PC-3 (cell line): Measurements from ENCODE around the gene TBXA2R. TPM values are rescaled to one million over a fixed set of nuclear protein-coding genes. Genes with fewer than 3 reads are reported as not detected.
A peak's percentile ranks its signal among the peaks of the same experiment; 100 is the strongest.

ENCODE experiments used
- ATAC-seq: fragments of 200-7000 bp; cut with Tn5 transposase; 2 replicates; pipeline ENCODE4 v1.9.1; 2020; ENCODE audit warnings: mild to moderate bottlenecking, moderate library complexity
- BruUV-seq: library from RNA; stranded (reverse); fragments of 400-500 nt; replicated peaks from 2 replicates; lab custom pipeline; 2021; lab: Mats Ljungman, UMichigan
- CTCF ChIA-PET: fragments of 300-600 bp; sonication (Branson Sonifier 250); formaldehyde crosslinking; loops from one replicate; lab custom pipeline; 2022; ENCODE audit warnings: antibody characterized with exemption; lab: Charles Lee
- POLR2A ChIA-PET: fragments of 300-600 bp; sonication (Branson Sonifier 250); formaldehyde crosslinking; loops from one replicate; lab custom pipeline; 2022; ENCODE audit warnings: antibody characterized with exemption; ENCODE audit not compliant: unreplicated experiment; lab: Charles Lee
- DNase-seq: peaks from one replicate; pipeline ENCODE4 v3.0.0-alpha.2; 2015
- H2AFZ ChIP-seq: fragments of 300-600 bp; sonication (generic); 2 replicates; pipeline ENCODE4 v1.6.0; 2016; ENCODE audit warnings: antibody characterized with exemption, low read length
- H3F3A ChIP-seq: fragments of 300-600 bp; sonication (generic); one replicate; pipeline ENCODE4 v1.6.0; 2017; ENCODE audit warnings: antibody characterized with exemption, low read length, control low read depth, mild to moderate bottlenecking; ENCODE audit not compliant: unreplicated experiment
- H3K27ac ChIP-seq: fragments of 300-600 bp; sonication (generic); 2 replicates; pipeline ENCODE4 v1.5.1; 2016; ENCODE audit warnings: mild to moderate bottlenecking, low read length
- H3K27me3 ChIP-seq: fragments of 300-600 bp; sonication (generic); 2 replicates; pipeline ENCODE4 v1.6.1; 2016; ENCODE audit warnings: low read length, mixed read lengths
- H3K36me3 ChIP-seq: fragments of 300-600 bp; sonication (generic); 2 replicates; pipeline ENCODE4 v1.6.1; 2016; ENCODE audit warnings: low read depth, mixed run types, low read length, mixed read lengths
- H3K4me1 ChIP-seq: fragments of 300-600 bp; sonication (generic); 2 replicates; pipeline ENCODE4 v1.5.1; 2016; ENCODE audit warnings: low read length; ENCODE audit not compliant: insufficient read depth
- H3K4me2 ChIP-seq: fragments of 300-600 bp; sonication (generic); 2 replicates; pipeline ENCODE4 v1.6.0; 2016; ENCODE audit warnings: low read length
- H3K4me3 ChIP-seq: fragments of 300-600 bp; sonication (generic); 2 replicates; pipeline ENCODE4 v1.5.1; 2016; ENCODE audit warnings: mild to moderate bottlenecking, low read length, mixed read lengths
- H3K79me2 ChIP-seq: fragments of 300-600 bp; sonication (generic); 2 replicates; pipeline ENCODE4 v1.6.1; 2017; ENCODE audit warnings: low read length, mixed read lengths
- H3K9ac ChIP-seq: fragments of 300-600 bp; sonication (generic); 2 replicates; pipeline ENCODE4 v1.6.0; 2016; ENCODE audit warnings: mild to moderate bottlenecking, low read length
- H3K9me2 ChIP-seq: fragments of 300-600 bp; sonication (generic); replicated peaks from 2 replicates; pipeline ENCODE4 v1.6.1; 2016; ENCODE audit warnings: mixed run types, low read length, mixed read lengths
- H3K9me3 ChIP-seq: fragments of 300-600 bp; sonication (generic); 2 replicates; pipeline ENCODE4 v1.6.1; 2016; ENCODE audit warnings: low read length, mixed read lengths
- H4K20me1 ChIP-seq: fragments of 300-600 bp; sonication (generic); 2 replicates; pipeline ENCODE4 v1.6.1; 2016; ENCODE audit warnings: low read length, mixed read lengths
- CTCF ChIP-seq: fragments of 300-600 bp; sonication (generic); conservative IDR thresholded peaks from 2 replicates; pipeline ENCODE4 v1.5.1; 2017; ENCODE audit warnings: antibody characterized with exemption, low read depth, mild to moderate bottlenecking, low read length
- EZH2 ChIP-seq: fragments of 300-600 bp; sonication (generic); IDR thresholded peaks from one replicate; pipeline ENCODE4 v1.6.1; 2017; ENCODE audit warnings: antibody characterized with exemption, mild to moderate bottlenecking, low read length; ENCODE audit not compliant: unreplicated experiment
- EZH2phosphoT487 ChIP-seq: fragments of 300-600 bp; sonication (generic); IDR thresholded peaks from 2 replicates; pipeline ENCODE4 v1.6.1; 2018; ENCODE audit warnings: mild to moderate bottlenecking, antibody characterized with exemption, low read length, borderline replicate concordance
- intact Hi-C: fragments of 100-400 bp; cut with micrococcal nuclease; formaldehyde crosslinking; loops from 2 replicates; pipeline ENCODE4 v1.9.0; 2023
- total RNA-seq: library from RNA; depleted of rRNA; stranded (reverse); fragments of >200 nt; gene quantifications from 2 replicates; pipeline ENCODE4 v1.2.3, GENCODE V29; 2014

The TBXA2R gene
- total RNA-seq, 1 experiment from 2014 or later = 0.77 TPM

- no peaks in the 10 kb centered on the region for H3K9me3 ChIP-seq
- DNase-seq (peak; percentile 95), ATAC-seq (peak; percentile 96)
- peak within 1 kb of the TSS; percentile 56 for H2AFZ ChIP-seq
- H3K36me3 ChIP-seq = no peaks in the 10 kb centered on the region
- intact Hi-C loops = no loop called here
- TF ChIP-seq EZH2phosphoT487 (no peak), CTCF (no peak), EZH2 (no peak)
- peaks cover 27% of the 10 kb centered on the region for H3K79me2 ChIP-seq
- H3F3A ChIP-seq = no peaks in the 10 kb centered on the region
- H3K9me2 ChIP-seq = no peaks in the 10 kb centered on the region
- CTCF ChIA-PET = no interaction called here
- peak within 1 kb of the TSS; percentile 98 for H3K4me3 ChIP-seq
- POLR2A ChIA-PET = interaction anchor here (0.5 kb wide), 1 partner anchor 206 kb away, joined by 3 read pairs; no protein-coding TSS in a partner anchor
- peak within 1 kb of the TSS; percentile 60 for H3K27ac ChIP-seq
- peaks cover 5% of the 10 kb centered on the region; the same call in 1 of the 2 replicates for H3K4me1 ChIP-seq
- H3K4me2 ChIP-seq = peak within 1 kb of the TSS; percentile 96
- H3K9ac ChIP-seq = peak within 1 kb of the TSS; percentile 85
- no peaks in the 10 kb centered on the region for H3K27me3 ChIP-seq
- no peaks in the 10 kb centered on the region for H4K20me1 ChIP-seq
- BruUV-seq = no TSS peak
Observed at GRCh38 chr19:3626473-3627350, 20.0 kb upstream of the TBXA2R start, which contains the start of gene CACTIN. Gene CACTIN (minus strand): TSS chr19:3626790. CDS start chr19:3626762, 28 bp downstream.

GRCh38 chr19:3625996-3626472, 19.4 kb upstream of the TBXA2R start:
- no peaks in the 10 kb centered on the region for H3K36me3 ChIP-seq
- peaks cover 5% of the 10 kb centered on the region; the same call in 1 of the 2 replicates for H3K4me1 ChIP-seq
- ChIA-PET CTCF (no interaction called here), POLR2A (no interaction called here)
- H3K9me3 ChIP-seq = no peaks in the 10 kb centered on the region
- peak overlapping the region; percentile 85 for H3K9ac ChIP-seq
- no peaks in the 10 kb centered on the region for H3F3A ChIP-seq
- no peaks in the 10 kb centered on the region for H3K27me3 ChIP-seq
- H3K4me2 ChIP-seq = peak overlapping the region; percentile 96
- H3K27ac ChIP-seq = no peak overlapping the region
- intact Hi-C loops = no loop called here
- no peaks in the 10 kb centered on the region for H4K20me1 ChIP-seq
- H3K4me3 ChIP-seq = peak overlapping the region; percentile 98
- BruUV-seq = TSS peak; percentile 28
- peak overlapping the region; percentile 56 for H2AFZ ChIP-seq
- peaks cover 27% of the 10 kb centered on the region for H3K79me2 ChIP-seq
- DNase-seq (no peak), ATAC-seq (peak; percentile 6)
- no peaks in the 10 kb centered on the region for H3K9me2 ChIP-seq
- TF ChIP-seq CTCF = no peak
- no peak for TF ChIP-seq EZH2
- no peak for TF ChIP-seq EZH2phosphoT487
